Activated T-helper 1 cell treated with anti-CD3 and anti-CD28 coated beads, Interleukin-2, amount 50 U/mL, for 16 hours (primary cell): Measurements from ENCODE around the gene IFRD1.
"Not testable (repeated sequence)": the region's sequence is repeated elsewhere in the genome, so short reads cannot be mapped to it uniquely, and the experiment has no call there.

Experiments
- DNase-seq, 2 donors: peaks; one replicate each; pipeline ENCODE4 v3.0.0-alpha.2; 2020; ENCODE audit warnings: low read depth in 1 of 2, low spot score in 1 of 2

Gene IFRD1

DNA sequence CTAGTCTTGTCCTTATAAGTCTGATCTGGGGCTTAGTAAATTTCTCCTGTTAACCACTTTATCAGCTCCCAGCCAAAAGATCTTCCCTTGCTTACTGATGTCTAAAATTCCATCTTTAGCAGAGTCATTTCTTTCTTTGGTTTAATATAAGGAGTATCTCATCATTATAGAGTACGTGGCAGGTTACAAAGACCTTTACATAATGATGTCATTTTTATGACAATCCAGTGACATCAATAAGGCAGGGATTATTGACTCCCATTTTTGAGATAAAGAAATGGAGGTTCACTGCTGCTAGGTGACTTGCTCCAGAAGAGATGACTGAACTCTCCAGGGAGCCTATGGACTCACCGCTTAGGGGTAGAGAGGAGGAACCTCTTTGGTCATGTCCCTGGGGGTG is 8.1 kb upstream of the IFRD1 start:
- no peak for DNase-seq

GRCh38 chr7:112444505-112444904 is 5.8 kb upstream of the IFRD1 start:
- no peak for DNase-seq

GRCh38 chr7:112446431-112446830 is 3.8 kb upstream of the IFRD1 start:
- no peak for DNase-seq

DNA sequence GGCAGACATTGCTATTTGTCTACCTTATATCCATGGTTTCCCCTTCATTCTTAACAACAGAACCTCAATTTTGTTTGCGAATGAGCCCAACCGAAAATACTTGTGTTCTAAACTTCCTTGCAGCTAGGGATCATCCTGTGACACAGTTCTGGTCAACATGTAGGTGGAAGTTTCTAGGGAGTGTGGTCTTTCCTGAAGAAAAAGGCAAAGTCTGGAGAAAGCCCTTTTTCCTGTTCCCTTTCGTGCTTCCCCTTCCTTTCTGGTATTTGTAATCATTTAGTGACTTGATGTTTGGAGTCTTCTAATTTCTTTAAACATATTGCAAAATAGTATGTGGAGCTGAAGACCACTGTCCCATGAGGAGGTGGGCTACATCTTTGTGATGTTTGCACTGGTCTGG is 2.9 kb upstream of the IFRD1 start:
- no peak for DNase-seq

DNA sequence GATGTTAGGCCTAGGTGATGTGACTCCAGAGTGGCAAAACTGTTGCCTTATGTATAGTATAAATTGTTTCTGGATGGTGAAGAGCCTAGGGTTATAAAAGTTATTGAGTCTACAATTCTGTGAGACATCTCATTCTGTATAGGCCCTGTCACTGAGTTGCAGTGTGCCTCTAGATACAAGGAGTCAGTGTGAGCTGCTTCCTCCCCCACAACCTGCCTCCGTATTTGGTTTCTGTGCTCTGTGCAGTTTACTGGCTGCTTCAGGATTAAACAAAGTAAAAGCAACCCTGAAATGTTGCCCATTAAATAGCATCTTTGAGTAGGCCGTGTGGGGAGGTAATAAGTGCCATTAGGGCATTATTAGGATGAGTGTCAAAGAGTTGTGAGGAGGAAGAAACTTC is 1.9 kb upstream of the IFRD1 start:
- DNase-seq, result no peak

DNA sequence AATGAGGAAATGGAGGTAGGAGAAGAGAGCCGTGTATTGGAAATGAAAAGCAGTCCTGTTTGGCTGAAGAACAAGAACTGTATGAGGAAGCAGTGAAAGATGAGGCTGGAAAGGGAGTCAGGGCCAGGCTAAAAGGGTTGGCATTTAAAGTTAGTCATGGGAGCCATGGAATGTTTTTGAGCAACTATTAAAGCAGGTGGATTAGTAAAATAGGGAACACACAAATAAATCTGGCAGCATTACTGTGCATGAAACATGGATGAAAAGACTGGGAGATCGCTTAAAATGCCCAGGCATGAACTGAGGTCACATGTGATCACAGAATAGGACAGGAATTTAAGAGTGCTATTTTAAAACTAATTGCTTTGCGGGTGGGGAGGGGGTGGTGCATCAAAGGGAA is 1.4 kb upstream of the IFRD1 start:
- no peak for DNase-seq

DNA sequence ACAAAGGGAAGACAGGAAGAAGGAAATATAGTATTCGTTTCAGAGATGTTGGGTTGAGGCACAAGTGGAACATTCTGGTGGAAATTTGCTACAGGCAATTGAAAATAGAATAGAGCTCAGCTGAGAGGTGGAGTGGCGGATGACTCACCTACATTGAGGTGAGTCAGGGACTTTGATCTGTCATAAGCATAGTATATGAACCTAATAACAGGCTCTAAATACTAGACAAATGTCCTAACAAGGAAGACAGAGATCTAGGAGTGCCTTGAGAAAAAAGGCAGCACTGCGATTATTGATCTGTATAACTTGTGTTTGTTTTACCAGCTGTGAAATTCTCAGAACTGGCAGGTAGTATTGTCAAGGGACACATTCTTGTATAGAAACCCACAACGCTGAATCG is 907 bp upstream of the IFRD1 start:
- DNase-seq, result peak in 1 of 2 donors; percentile 23

DNA sequence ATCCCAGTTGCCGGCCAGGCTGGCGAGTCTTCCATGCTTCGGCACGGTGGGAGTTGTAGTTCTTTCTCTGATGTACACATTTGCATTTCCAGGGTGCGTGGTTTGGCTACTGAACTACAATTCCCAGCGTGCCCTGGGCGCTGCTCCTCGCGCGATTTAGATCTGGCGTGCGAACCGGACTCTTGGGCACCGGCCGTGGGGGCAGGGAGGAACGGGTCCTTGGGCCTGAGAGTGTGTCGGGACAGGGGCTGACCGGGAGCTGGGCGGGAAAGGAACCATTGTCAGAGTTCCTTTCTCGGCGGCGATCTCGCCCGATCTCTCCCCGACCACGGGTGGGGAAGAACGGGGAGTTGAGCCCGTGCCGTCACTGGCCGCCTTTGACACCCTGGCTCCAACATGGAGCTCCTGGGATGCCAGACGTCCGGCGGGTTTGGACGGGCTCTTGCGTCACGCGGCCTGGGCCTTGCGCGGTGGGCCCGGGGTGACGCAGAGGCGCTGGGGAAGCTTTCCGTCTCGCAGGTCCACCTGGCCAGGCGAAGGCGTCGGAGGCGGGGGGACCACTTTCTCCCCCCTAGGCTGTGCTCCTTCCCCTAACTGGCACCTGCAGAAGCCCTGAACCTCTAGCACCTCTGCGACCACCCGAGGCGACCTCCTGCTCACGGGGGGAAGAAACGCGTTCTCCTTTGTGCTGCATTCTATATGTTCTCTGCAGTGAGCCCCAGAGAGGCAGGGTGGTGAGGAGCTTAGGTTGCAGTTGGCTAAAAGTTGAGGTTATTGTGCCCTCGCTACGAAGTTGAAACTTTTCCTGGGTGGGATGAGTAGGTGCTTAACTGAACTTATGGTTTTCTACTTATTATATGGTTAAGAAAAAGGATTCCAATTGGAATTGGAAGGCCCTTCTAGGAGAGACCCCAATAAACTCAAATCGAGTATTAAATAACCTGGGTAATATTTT is 824 bp downstream of the IFRD1 start:
- peak; percentile 63 to 70 for DNase-seq

GRCh38 chr7:112452102-112452888 is 2.0 kb downstream of the IFRD1 start:
- DNase-seq, result no peak

- no peak for DNase-seq
These were observed 3.4 kb downstream of the IFRD1 start for GRCh38 chr7:112453505-112454171.

DNA sequence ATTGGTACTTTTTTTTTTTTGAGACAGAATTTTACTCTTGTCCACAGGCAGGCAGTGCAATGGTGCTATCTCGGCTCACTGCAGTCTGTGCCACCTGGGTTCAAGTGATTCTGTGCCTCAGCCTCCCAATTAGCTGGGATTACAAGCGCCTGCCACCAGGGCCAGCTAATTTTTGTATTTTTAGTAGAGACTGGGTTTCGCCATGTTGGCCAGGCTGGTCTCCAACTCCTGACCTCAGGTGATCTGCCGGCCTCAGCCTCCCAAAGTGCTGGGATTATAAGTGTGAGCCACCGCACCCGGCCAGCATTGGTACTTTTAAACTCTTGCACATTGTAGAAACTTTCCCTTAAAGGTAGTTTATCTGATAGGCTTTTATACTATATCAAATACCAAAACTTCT is 3.9 kb downstream of the IFRD1 start:
- not testable (repeated sequence) for DNase-seq

DNA sequence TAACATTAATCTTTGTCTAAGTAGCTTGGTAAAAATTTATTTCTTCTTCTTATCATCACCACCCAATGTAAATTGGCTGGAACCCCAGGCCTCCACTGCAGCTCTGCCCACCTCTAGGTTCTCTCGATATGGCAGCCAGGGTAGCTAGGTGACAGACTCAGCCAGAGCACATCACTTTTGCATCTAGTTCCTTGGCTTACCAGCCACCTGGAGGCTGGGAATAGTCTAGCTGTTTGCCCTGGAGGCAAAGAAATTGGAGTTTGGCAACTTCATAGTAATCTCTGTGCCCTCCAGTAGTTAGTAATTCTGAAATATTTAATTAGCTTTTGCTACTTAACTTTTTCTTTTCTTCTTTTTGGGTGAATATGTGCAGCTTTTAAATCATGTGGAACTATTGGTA is 9.4 kb downstream of the IFRD1 start:
- DNase-seq, result no peak

DNA sequence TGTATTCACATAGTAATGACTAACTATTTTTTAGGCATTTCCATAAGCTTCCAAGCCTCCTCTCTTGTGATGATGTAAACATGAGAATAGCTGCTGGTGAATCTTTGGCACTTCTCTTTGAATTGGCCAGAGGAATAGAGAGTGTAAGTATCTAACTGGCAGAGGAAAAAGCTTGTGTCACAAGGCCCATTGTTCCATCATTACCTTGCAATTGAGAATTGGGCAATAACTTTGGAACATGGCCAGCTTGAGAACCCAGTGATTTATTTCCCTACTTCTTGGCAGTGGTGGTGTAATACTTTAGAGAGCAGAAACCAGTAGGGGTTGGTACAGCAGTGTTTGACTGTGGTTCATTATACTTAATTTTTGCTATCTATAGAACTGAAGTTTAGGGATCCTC is 12.0 kb downstream of the IFRD1 start:
- DNase-seq, result no peak

- DNase-seq, result no peak
These were observed 17.6 kb downstream of the IFRD1 start for GRCh38 chr7:112467867-112468266.

DNA sequence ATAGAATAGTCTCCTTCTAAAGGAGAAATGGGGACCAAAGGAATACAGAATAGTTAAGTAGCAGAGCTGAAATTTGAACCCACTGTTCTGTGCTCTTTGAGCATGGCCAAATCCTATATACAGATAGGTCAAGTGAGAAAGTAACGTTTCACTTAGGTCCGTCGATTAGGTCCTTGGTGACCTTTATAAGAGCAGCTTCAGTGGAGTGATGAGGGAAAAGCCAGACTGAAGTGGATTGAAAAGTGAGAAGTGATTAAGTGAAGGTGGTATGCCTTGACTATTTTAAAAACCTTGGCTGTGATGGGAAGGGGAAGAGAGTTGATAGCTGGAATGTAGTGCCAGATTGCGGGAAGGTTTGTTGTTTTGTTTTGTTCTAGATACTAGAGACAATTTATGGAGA is 19.9 kb downstream of the IFRD1 start:
- DNase-seq, result no peak

- DNase-seq, result no peak
These were observed 26.3 kb downstream of the IFRD1 start for GRCh38 chr7:112476390-112477052.

DNA sequence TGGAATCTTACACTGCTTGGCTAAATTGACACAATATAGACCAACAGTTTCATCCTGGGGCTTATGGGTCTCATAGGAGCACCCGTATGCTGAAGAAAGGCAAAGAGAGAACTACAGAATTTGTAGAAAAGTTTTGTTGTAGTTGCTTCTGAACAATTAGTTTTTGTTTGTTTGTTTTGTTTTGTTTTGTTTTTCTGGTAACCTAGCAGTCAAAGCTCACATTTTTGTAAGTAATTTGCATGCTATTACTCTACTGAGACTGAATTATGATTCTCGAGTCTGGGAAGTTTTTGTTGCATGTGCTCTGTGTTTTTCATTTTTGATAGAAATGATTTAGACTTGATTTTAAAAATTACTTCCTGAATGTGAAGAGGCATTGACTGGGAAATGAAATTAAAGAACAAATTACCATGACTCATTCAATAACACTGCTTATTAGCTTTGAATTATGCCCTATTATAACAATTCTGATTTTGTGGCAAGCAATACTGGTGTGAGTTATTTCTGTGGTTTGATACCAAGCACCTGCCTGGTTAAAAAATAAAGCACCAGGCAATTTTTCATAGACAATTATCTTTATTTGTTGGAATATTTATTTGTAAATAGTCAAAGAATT is 31.0 kb downstream of the IFRD1 start:
- DNase-seq, result no peak

- no peak for DNase-seq
These were observed 31.8 kb downstream of the IFRD1 start for GRCh38 chr7:112481833-112482670.

DNA sequence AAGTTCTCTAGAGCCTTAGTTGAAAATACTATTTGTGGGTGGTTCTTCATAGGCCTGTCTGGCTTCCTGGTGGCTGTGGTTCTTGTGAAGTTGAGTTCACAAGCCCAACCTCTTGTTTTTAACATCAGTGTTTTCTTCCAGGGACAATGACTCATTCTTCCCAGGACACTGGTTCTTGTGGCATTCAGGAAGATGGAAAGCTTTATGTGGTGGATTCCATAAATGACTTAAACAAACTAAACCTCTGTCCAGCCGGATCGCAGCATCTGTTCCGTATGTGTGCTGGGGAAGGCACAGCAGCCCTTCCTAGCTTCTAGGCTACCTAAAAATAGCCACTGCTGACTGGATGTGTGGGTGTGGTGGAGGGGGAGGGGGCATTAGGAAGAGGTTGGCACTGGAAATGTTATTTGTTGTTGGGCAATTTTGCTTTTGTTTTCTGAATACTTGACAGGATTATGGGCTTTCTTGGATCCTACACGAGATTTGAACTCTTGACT is 34.5 kb downstream of the IFRD1 start:
- no peak for DNase-seq

- no peak for DNase-seq
These were observed 35.5 kb downstream of the IFRD1 start for GRCh38 chr7:112485766-112486165.
